Uterus (tissue), 2 donors: ENCODE results near the gene DLK1.

Experiments used
- CTCF ChIP-seq, 4 experiments: fragments of 200-600 bp in 2 of 4; fragments of 450-650 bp in 2 of 4; sonication (generic) in 2 of 4; IDR thresholded peaks; one replicate each; pipeline ENCODE4 v1.5.1; 2016 to 2019; ENCODE audit warnings: antibody characterized with exemption in 4 of 4, mild to moderate bottlenecking in 2 of 4, moderate library complexity in 1 of 4
- POLR2A ChIP-seq, 2 donors: fragments of 450-650 bp; IDR thresholded peaks; one replicate each; pipeline ENCODE4 v1.6.1; 2016; ENCODE audit warnings: antibody characterized with exemption in 2 of 2, mild to moderate bottlenecking in 1 of 2, moderate library complexity in 1 of 2

- no peak for TF ChIP-seq CTCF (IDR thresholded peaks at IDR 0.05)
- TF ChIP-seq POLR2A (IDR thresholded peaks at IDR 0.05) = no peak
Observed at GRCh38 chr14:100735271-100735670, 8.6 kb downstream of the DLK1 start.
